Measurements from ENCODE around the gene ADCY5. TPM values are rescaled to one million over a fixed set of nuclear protein-coding genes. Genes with fewer than 3 reads are reported as not detected.

Gene ADCY5
- total and polyA plus RNA-seq, 2 donors from 2014 or later, result 7.1 to 33.6 TPM

- Histone ChIP-seq H3K9ac (ENCODE audit: low read length in 3 of 3) (no peak overlapping the region), H3K36me3 (ENCODE audit: control insufficient read depth in 2 of 3, insufficient read depth in 3 of 3, low read length in 3 of 3) (peaks cover 0 to 6% (median 0%) of the 10 kb centered on the region in 3 donors), H3K27me3 (ENCODE audit: control insufficient read depth, insufficient read depth, low read length) (no peaks in the 10 kb centered on the region), H3K4me3 (ENCODE audit: low read length in 3 of 3) (no peak overlapping the region), H3K9me3 (ENCODE audit: control insufficient read depth in 2 of 3, insufficient read depth in 1 of 3, low read length in 3 of 3) (no peaks in the 10 kb centered on the region), H3K4me1 (ENCODE audit: control insufficient read depth in 2 of 3, insufficient read depth in 2 of 3, low read depth in 1 of 3, low read length in 3 of 3) (no peaks in the 10 kb centered on the region), H3K27ac (ENCODE audit: low read depth in 2 of 2, low read length in 2 of 2) (no peak overlapping the region)
- DNase-seq (peak in 1 of 5 donors; percentile 46), FAIRE-seq (no peak)
- intact Hi-C loops (cut with DNase I), result loop anchor here (10.0 kb wide), 1 partner anchor 231 kb away; no protein-coding TSS in a partner anchor
- TF ChIP-seq CTCF (IDR thresholded peaks at IDR 0.05; ENCODE audit: borderline replicate concordance, extremely low read depth, insufficient read depth), result no peak
These were observed 125.1 kb downstream of the ADCY5 start for GRCh38 chr3:123323781-123324180.

- Histone ChIP-seq H3K9ac (ENCODE audit: low read length in 3 of 3) (no peak overlapping the region), H3K36me3 (ENCODE audit: control insufficient read depth in 2 of 3, insufficient read depth in 3 of 3, low read length in 3 of 3) (peaks cover 0 to 6% (median 0%) of the 10 kb centered on the region in 3 donors), H3K27me3 (ENCODE audit: control insufficient read depth, insufficient read depth, low read length) (no peaks in the 10 kb centered on the region), H3K4me3 (ENCODE audit: low read length in 3 of 3) (no peak overlapping the region), H3K4me1 (ENCODE audit: control insufficient read depth in 2 of 3, insufficient read depth in 2 of 3, low read depth in 1 of 3, low read length in 3 of 3) (no peaks in the 10 kb centered on the region), H3K9me3 (ENCODE audit: control insufficient read depth in 2 of 3, insufficient read depth in 1 of 3, low read length in 3 of 3) (no peaks in the 10 kb centered on the region), H3K27ac (ENCODE audit: low read depth in 2 of 2, low read length in 2 of 2) (no peak overlapping the region)
- intact Hi-C loops (cut with DNase I), result loop anchor here (10.0 kb wide), 1 partner anchor 232 kb away; no protein-coding TSS in a partner anchor
- DNase-seq (peak in 4 of 5 donors; percentile 39 to 48 (median 42)), FAIRE-seq (no peak)
- TF ChIP-seq CTCF (IDR thresholded peaks at IDR 0.05; ENCODE audit: borderline replicate concordance, extremely low read depth, insufficient read depth), result no peak
These were observed 126.0 kb downstream of the ADCY5 start for GRCh38 chr3:123322866-123323265.

- Histone ChIP-seq H3K9ac (ENCODE audit: low read length in 3 of 3) (no peak overlapping the region), H3K27ac (ENCODE audit: low read depth in 2 of 2, low read length in 2 of 2) (no peak overlapping the region), H3K4me3 (ENCODE audit: low read length in 3 of 3) (no peak overlapping the region), H3K27me3 (ENCODE audit: control insufficient read depth, insufficient read depth, low read length) (no peaks in the 10 kb centered on the region), H3K9me3 (ENCODE audit: control insufficient read depth in 2 of 3, insufficient read depth in 1 of 3, low read length in 3 of 3) (no peaks in the 10 kb centered on the region), H3K4me1 (ENCODE audit: control insufficient read depth in 2 of 3, insufficient read depth in 2 of 3, low read depth in 1 of 3, low read length in 3 of 3) (no peaks in the 10 kb centered on the region), H3K36me3 (ENCODE audit: control insufficient read depth in 2 of 3, insufficient read depth in 3 of 3, low read length in 3 of 3) (peaks cover 0 to 6% (median 0%) of the 10 kb centered on the region in 3 donors)
- intact Hi-C loops (cut with DNase I), result loop anchor here (10.0 kb wide), 1 partner anchor 233 kb away; no protein-coding TSS in a partner anchor
- DNase-seq (peak in 1 of 5 donors; percentile 50), FAIRE-seq (no peak)
- TF ChIP-seq CTCF (IDR thresholded peaks at IDR 0.05; ENCODE audit: borderline replicate concordance, extremely low read depth, insufficient read depth), result no peak
These were observed 127.1 kb downstream of the ADCY5 start for GRCh38 chr3:123321806-123322205.

- intact Hi-C loops (cut with DNase I), result loop anchor here (10.0 kb wide), 1 partner anchor 235 kb away; no protein-coding TSS in a partner anchor
- DNase-seq (peak in 1 of 5 donors; percentile 14), FAIRE-seq (no peak)
- H3K27ac ChIP-seq (ENCODE audit: low read depth in 2 of 2, low read length in 2 of 2), result no peak overlapping the region
- no peaks in the 10 kb centered on the region for H3K9me3 ChIP-seq (ENCODE audit: control insufficient read depth in 2 of 3, insufficient read depth in 1 of 3, low read length in 3 of 3)
- no peak overlapping the region for H3K4me3 ChIP-seq (ENCODE audit: low read length in 3 of 3)
- H3K4me1 ChIP-seq (ENCODE audit: control insufficient read depth in 2 of 3, insufficient read depth in 2 of 3, low read depth in 1 of 3, low read length in 3 of 3), result no peaks in the 10 kb centered on the region
- peaks cover 0 to 6% (median 0%) of the 10 kb centered on the region in 3 donors for H3K36me3 ChIP-seq (ENCODE audit: control insufficient read depth in 2 of 3, insufficient read depth in 3 of 3, low read length in 3 of 3)
- H3K27me3 ChIP-seq (ENCODE audit: control insufficient read depth, insufficient read depth, low read length), result no peaks in the 10 kb centered on the region
- H3K9ac ChIP-seq (ENCODE audit: low read length in 3 of 3), result no peak overlapping the region
- TF ChIP-seq CTCF (IDR thresholded peaks at IDR 0.05; ENCODE audit: borderline replicate concordance, extremely low read depth, insufficient read depth), result no peak
These were observed 128.7 kb downstream of the ADCY5 start for GRCh38 chr3:123320221-123320620.
